OCI-LY3 (cell line): ENCODE results near the gene PAEP.

Source experiments
- H2AFZ ChIP-seq: fragments of 200-600, 300-600 bp; shearing (Covaris generic); 2 replicates; pipeline ENCODE4 v1.6.0; 2014; ENCODE audit warnings: antibody characterized with exemption, low read depth, low read length
- H3K27ac ChIP-seq: fragments of 200-600, 300-600 bp; sonication (generic); 2 replicates; pipeline ENCODE4 v1.5.1; 2014; ENCODE audit warnings: mild to moderate bottlenecking, low read length, moderate library complexity, mixed read lengths
- H3K27me3 ChIP-seq: fragments of 200-600, 300-600 bp; sonication (generic); 2 replicates; pipeline ENCODE4 v1.6.1; 2014; ENCODE audit warnings: low read depth, low read length, mixed read lengths
- H3K36me3 ChIP-seq: fragments of 200-600, 300-600 bp; sonication (generic); replicated peaks from 2 replicates; pipeline ENCODE3; 2014; ENCODE audit warnings: low read depth, low read length, mixed read lengths
- H3K4me1 ChIP-seq: fragments of 300-600, 200-600 bp; sonication (generic); 2 replicates; pipeline ENCODE4 v1.6.1; 2014; ENCODE audit warnings: low read length, mixed read lengths
- H3K4me2 ChIP-seq: fragments of 200-600, 300-600 bp; sonication (generic); 2 replicates; pipeline ENCODE4 v1.6.1; 2014; ENCODE audit warnings: low read length, mixed read lengths
- H3K4me3 ChIP-seq: fragments of 300-600, 200-600 bp; sonication (generic); 2 replicates; pipeline ENCODE4 v1.5.1; 2014; ENCODE audit warnings: antibody characterized with exemption, mild to moderate bottlenecking, low read length, moderate library complexity
- H3K79me2 ChIP-seq: fragments of 300-600, 200-600 bp; shearing (Covaris generic); 2 replicates; pipeline ENCODE4 v1.6.1; 2014; ENCODE audit warnings: mild to moderate bottlenecking, low read length, mixed read lengths
- H3K9ac ChIP-seq: fragments of 300-600, 200-600 bp; shearing (Covaris generic); 2 replicates; pipeline ENCODE4 v1.6.0; 2014; ENCODE audit warnings: mild to moderate bottlenecking, low read length, moderate library complexity
- H3K9me3 ChIP-seq: fragments of 200-600, 300-600 bp; shearing (Covaris generic); 2 replicates; pipeline ENCODE4 v1.6.1; 2014; ENCODE audit warnings: low read length, mixed read lengths; ENCODE audit not compliant: insufficient read depth
- H4K20me1 ChIP-seq: fragments of 200-600, 300-600 bp; sonication (generic); 2 replicates; pipeline ENCODE4 v1.6.1; 2016; ENCODE audit warnings: low read length, mixed read lengths; ENCODE audit not compliant: insufficient read depth
- CTCF ChIP-seq: fragments of 200-600, 300-600 bp; sonication (generic); IDR thresholded peaks from 2 replicates; pipeline ENCODE4 v1.5.1; 2014; ENCODE audit warnings: antibody characterized with exemption, low read length, low read depth
- EZH2phosphoT487 ChIP-seq: fragments of 200-600 bp; shearing (Covaris generic); IDR thresholded peaks from 2 replicates; pipeline ENCODE4 v1.6.1; 2018; ENCODE audit warnings: antibody characterized with exemption, mixed run types, low read depth

PAEP gene

GRCh38 chr9:135611142-135611874 is 49.8 kb downstream of the PAEP start:
- H4K20me1 ChIP-seq: no peaks in the 10 kb centered on the region
- TF ChIP-seq CTCF (no peak), EZH2phosphoT487 (no peak)
- H3K27me3 ChIP-seq: no peaks in the 10 kb centered on the region

GRCh38 chr9:135611875-135612209 is 50.3 kb downstream of the PAEP start:
- no peaks in the 10 kb centered on the region for H3K27me3 ChIP-seq
- H3K9ac ChIP-seq: no peak overlapping the region
- no peaks in the 10 kb centered on the region for H3K36me3 ChIP-seq
- H3K79me2 ChIP-seq: no peaks in the 10 kb centered on the region
- H2AFZ ChIP-seq: no peak overlapping the region
- no peak for TF ChIP-seq EZH2phosphoT487
- TF ChIP-seq CTCF: no peak
- no peaks in the 10 kb centered on the region for H3K4me1 ChIP-seq
- H3K4me3 ChIP-seq: no peak overlapping the region
- H3K4me2 ChIP-seq: no peak overlapping the region
- no peaks in the 10 kb centered on the region for H3K9me3 ChIP-seq
- no peaks in the 10 kb centered on the region for H4K20me1 ChIP-seq
- H3K27ac ChIP-seq: no peak overlapping the region

More at GRCh38 chr9:135611142-135611874, 49.8 kb downstream of the PAEP start:
- Histone ChIP-seq H3K4me1 (no peaks in the 10 kb centered on the region), H3K36me3 (no peaks in the 10 kb centered on the region), H3K4me3 (no peak overlapping the region), H2AFZ (no peak overlapping the region), H3K9ac (no peak overlapping the region), H3K4me2 (no peak overlapping the region), H3K27ac (no peak overlapping the region), H3K9me3 (no peaks in the 10 kb centered on the region), H3K79me2 (no peaks in the 10 kb centered on the region)

GRCh38 chr9:135612437-135612836 is 50.9 kb downstream of the PAEP start:
- no peaks in the 10 kb centered on the region for H3K4me1 ChIP-seq
- H3K4me3 ChIP-seq: no peak overlapping the region
- no peaks in the 10 kb centered on the region for H3K9me3 ChIP-seq
- H3K27me3 ChIP-seq: no peaks in the 10 kb centered on the region
- no peak overlapping the region for H2AFZ ChIP-seq
- H3K4me2 ChIP-seq: no peak overlapping the region
- H3K79me2 ChIP-seq: no peaks in the 10 kb centered on the region
- H4K20me1 ChIP-seq: no peaks in the 10 kb centered on the region
- no peak overlapping the region for H3K27ac ChIP-seq
- no peaks in the 10 kb centered on the region for H3K36me3 ChIP-seq
- no peak overlapping the region for H3K9ac ChIP-seq
- no peak for TF ChIP-seq CTCF
- TF ChIP-seq EZH2phosphoT487: no peak

- Histone ChIP-seq H3K36me3 (no peaks in the 10 kb centered on the region), H3K9ac (no peak overlapping the region), H3K4me1 (no peaks in the 10 kb centered on the region), H3K9me3 (no peaks in the 10 kb centered on the region), H2AFZ (no peak overlapping the region), H3K27me3 (no peaks in the 10 kb centered on the region), H3K4me3 (no peak overlapping the region), H4K20me1 (no peaks in the 10 kb centered on the region), H3K79me2 (no peaks in the 10 kb centered on the region), H3K4me2 (no peak overlapping the region), H3K27ac (no peak overlapping the region)
- no peak for TF ChIP-seq CTCF
- TF ChIP-seq EZH2phosphoT487: no peak
Measured at GRCh38 chr9:135612981-135613910, 51.7 kb downstream of the PAEP start.
